T follicular helper cell (primary cell): ENCODE data around the gene ZCWPW1.
"Not testable (repeated sequence)": the region's sequence is repeated elsewhere in the genome, so short reads cannot be mapped to it uniquely, and the experiment has no call there.

Experiments used
- DNase-seq: peaks from one replicate; pipeline ENCODE4 v3.0.0-alpha.2; 2020; ENCODE audit warnings: low read depth

The ZCWPW1 gene

GRCh38 chr7:100453854-100454253 lies 25.4 kb upstream of the ZCWPW1 start:
- not testable (repeated sequence) for DNase-seq

DNA sequence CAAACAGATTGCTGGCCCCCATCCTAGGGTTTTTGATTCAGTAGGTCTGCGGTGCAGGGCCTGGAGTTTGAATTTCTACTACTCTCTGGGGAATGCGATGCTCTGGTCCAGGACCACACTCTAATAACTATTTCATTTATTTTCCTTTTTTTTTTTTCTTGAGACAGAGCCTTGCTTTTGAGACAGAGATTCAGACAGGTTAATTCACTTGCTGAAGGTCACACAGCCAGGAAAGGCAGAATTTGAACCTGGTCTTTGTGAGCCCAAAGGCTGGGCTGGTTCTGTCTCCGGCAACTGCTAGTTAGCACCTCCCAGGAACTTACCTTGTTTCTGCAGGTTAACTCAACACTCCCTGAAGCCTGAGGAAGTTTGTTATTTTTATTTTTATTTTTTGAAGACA lies 24.0 kb upstream of the ZCWPW1 start:
- no peak for DNase-seq

DNA sequence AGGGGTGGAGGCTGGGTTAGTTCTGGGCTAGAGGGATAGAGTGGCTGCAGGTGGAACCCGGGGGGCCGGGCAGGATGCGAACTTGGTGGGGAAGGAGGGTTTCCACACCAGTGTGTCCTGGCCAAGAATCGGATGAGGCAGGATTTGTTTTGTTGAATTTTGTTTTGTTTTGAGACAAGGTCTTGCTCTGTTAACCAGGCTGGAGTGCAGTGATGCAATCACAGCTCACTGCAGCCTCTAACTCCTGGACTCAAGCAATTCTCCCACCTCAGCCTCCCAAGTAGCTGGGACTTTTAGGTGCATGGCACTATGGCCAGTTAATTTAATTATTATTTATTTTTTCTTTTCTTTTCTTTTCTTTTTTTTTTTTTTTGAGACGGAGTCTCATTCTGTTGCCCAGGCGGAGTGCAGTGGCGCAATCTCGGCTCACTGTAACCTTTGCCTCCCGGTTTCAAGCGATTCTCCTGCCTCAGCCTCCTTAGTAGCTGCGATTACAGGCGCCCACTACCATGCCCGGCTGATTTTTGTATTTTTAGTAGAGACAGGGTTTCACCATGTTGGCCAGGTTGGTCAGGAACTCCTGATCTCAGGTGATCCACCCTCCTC lies 20.8 kb upstream of the ZCWPW1 start:
- no peak for DNase-seq

DNA sequence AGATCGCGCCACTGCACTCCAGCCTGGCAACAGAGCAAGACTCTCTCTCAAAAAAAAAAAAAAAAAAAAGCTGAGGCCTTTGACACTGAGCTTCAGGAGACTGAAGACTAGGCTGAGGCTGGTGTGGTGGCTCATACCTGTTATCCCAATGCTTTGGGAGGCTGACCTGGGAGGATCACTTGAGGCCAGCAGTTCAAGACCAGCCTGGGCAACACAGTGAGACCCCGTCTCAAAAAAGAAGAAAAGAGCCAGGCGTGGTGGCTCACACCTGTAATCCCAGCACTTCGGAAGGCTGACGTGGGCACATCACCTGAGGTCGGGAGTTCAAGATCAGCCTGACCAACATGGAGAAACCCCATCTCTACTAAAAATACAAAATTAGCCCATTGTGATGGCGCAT lies 18.9 kb upstream of the ZCWPW1 start:
- DNase-seq = not testable (repeated sequence)

DNA sequence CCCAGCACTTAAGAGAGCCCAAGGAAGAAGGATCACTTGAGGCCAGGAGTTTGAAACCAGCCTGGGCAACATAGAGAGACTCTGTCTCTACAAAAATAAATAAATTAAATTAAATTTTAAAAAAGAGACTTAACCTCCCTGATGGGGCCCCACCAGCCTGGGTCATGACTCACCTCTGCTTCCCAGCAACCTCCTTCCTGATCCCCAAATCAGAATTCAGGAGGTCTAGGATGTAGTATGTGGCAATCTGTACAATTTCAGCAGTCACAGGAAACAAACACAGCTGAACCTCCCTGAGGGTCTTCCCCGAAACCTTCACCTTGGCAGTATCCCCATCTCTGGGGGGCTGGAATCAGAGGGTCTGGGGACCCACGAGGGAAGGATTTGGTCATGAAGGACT lies 17.5 kb upstream of the ZCWPW1 start:
- no peak for DNase-seq

DNA sequence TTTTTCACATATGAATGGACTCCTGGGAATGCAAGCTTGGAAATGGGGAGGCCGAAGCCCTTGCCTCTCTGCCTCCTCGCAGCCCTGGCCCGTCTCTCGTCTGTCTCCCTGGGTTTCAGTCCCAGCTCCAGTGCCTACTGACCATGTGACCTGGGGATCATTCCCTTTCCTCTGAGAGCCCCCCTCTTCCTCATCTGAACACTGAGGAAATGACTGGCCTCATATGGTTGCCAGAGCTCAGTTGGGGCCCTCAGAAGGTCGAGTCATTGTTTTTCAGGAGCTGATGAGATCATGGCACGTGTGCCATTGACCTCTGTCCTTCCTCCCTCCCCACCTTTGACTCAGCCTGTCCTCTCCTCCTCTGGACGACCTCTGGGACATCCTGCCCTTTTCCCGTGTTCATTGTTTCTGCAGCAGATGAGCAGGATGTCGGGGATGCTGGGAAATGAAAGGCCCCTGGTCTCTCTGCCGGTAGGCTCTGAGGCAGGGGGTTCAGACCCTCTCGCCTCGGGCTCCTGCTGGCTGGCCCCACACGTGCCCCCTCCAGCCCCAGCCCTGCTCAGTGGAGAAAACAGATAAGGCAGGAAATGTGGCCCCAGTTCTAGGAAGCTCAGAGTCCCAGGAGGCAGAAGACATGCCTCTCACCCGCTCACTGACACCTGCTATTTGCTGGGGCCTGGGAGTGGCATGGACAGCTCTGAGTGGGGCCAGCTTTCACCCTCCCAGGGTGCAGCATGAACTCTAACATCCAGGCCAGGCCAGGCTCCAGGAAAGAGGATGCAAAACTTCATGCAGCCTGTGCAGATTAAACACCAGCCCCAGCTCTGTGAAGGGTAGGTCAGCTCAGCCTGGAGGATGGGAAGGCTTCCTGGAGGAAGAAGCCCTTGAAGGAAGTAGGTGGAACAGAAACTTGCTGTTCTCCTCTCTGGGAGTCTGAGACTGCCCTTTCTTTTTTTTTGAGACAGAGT lies 16.1 kb upstream of the ZCWPW1 start:
- no peak for DNase-seq

DNA sequence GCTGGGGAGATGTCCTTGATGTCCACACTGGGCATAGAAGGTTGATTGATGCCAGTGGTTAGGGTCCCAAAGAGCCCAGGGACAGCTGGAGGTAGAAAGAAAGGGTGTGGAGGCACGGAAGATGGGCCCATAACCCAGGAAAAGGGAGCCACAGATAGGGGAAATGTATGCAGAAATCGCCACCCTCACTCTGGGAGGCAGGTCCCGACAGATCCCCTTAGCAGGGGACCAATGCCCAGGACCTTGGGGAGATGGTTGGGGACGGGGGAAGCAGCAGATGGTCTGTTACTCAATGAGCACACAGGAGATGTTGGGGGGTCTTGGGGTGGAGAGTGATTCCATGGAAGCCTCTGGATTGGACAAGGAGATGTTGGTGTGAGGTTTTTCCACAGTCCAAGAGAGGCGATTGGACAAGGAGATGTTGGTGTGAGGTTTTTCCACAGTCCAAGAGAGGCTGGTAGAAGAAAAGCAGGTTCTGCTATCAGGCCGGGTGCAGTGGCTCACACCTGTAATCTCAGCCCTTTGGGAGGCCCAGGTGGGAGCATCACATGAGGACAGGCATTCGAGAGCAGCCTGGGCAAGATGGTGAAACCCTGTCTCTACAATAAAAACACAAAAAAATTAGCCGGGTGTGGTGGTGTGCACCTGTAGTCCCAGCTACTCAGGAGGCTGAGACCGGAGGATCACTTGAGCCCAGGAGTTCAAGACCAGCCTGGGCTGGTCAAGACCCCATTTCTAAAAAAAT lies 14.8 kb upstream of the ZCWPW1 start:
- no peak for DNase-seq

DNA sequence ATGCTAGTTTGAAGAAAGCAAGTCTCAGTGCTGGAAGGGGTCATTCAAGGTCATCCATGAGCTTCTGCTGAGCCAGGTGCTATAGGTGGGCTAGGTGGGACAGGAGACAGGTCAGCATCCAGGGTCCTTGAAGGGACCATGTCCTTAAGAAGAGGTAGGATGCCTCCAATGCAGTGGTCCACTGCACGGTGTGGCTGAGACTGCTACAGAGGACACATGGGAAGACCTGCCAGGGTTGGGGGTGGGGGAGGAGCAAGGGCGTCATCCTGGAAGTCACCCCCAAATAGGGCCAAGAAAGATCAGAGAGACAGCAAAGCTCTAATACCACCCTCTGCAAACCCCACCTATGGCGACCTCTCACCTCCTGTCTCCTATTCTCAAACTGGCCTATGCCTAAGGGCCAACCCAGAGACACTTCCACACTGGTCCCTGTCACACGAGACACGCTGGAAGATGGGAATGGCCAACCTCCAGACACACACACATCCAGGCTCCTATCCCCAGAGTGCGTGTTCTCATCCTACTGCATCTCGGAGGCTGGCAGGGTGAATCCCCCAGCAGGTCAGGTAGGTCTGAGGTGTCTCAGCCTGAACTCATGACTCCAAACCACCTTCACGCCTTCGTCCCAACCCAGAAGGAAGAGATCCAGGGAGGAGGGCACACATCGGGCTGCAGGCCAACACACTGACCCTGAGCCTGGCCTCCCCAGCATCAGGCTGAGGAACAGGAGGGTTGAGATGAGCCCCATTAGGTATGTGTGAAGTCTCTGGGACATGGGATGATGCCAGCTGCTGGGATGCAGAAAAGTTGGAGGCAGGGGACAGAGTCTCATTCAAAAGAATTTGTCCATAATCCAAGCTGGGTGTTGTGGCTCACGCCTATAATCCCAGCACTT lies 13.4 kb upstream of the ZCWPW1 start:
- DNase-seq = no peak

- DNase-seq = not testable (repeated sequence)
Measured at GRCh38 chr7:100439244-100439643, 10.7 kb upstream of the ZCWPW1 start.

- DNase-seq = not testable (repeated sequence)
Measured at GRCh38 chr7:100438731-100439130, 10.2 kb upstream of the ZCWPW1 start.

GRCh38 chr7:100438172-100438571 lies 9.7 kb upstream of the ZCWPW1 start:
- no peak for DNase-seq

- DNase-seq = no peak
Measured at GRCh38 chr7:100437150-100438100, 8.9 kb upstream of the ZCWPW1 start.

DNA sequence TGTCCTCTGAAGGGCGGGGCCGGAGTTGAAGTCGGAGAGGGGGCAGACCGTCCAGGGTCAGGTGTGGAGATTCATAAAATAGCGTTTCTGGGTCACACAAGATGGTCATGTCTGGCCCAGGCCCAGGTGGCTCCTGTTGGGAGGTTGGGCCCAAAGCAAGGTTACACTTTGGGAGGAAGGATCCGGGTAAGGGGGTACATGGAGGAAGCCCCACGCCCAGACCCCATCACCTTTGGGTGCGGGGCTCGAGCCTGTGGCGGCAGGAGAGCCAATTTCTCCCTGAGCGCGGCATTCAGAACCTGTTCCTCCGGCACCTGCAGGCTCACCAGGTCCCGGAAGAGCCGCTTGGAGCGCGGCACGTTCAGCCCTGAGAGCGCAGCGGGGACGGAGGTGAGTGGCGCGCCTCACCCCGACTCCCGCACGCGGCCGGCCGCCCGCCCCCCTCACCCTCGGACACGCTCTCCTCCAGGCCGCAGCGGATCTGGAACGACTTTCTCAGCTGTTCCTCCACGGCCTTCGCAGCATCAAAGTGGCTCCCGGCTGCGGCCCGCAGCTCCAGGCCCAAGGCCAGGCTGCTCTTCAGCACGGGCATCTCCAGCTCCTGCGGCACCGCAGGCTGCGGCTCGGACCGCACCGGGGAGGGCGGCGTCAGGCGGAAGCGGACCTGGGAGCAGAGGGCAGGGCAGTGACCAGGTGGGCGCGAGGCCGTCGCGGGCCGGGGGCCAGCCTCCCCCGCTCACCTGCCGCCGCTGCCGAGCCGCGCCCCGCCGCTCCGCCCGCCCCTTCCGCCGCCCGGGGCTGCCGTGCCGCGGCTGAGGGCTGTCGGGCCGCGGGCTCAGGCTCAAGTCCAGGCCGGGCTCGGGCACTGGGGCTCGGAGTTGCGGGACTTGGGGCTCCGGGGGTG lies 7.2 kb upstream of the ZCWPW1 start:
- peak; percentile 33 for DNase-seq

DNA sequence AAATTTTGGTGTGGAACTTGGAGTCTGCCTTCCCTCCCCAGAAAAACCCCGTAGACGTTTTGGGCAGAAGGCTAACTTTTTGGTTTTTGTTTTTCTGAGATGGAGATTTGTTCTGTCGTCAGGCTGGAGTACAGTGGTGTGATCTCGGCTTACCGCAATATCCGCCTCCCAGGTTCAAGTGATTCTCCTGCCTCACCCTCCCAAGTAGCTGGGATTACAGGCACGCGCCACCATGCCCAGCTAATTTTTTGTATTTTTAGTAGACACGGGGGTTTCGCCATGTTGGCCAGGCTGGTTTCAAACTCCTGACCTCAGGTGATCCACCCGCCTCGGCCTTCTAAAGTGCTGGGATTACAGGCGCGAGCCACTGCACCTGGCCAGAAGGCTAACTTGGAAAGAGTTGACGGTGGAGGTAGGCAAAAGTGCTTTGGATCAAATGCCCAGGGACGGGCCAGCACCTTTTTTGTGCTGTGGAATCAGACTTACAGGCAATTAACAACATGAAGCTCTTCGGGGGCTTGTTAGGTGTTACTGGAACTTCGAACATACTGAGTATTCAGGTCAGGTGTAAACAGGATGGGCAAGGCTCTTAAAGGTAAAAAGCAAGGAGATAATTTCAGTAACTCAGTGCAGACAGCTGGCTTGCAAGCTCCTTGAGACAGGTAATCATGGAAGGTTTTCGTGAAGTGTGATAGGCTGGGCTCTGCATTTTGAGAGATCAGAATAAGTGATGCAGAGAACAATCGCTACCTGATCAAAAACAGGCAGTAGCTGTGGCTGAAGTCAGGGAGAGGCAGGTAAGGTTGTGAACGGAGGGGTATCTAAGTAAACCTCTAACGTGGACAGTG lies 6.0 kb upstream of the ZCWPW1 start:
- no peak for DNase-seq

- DNase-seq = no peak
Measured at GRCh38 chr7:100433592-100434296, 5.2 kb upstream of the ZCWPW1 start.

DNA sequence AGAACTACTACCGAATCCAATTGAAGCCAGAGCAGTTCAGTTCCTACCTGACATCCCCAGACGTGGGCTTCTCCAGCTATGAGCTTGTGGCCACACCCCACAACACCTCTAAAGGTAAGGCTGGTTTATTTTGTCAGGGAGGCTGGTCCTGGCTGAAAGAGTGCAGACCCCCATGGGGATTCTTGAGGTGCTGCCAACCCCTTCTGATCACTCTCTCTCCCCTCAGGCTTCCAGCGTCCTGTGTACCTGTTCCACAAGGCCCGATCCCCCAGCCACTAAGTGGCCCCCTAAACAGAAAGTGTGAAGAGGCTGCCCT lies 4.7 kb upstream of the ZCWPW1 start:
- no peak for DNase-seq

GRCh38 chr7:100432621-100433275 lies 4.2 kb upstream of the ZCWPW1 start:
- no peak for DNase-seq
